ACC112 (cell line): ENCODE measurements around the gene PPM1H.

Experiments used
- H2AFZ ChIP-seq: fragments of 200-600 bp; sonication (generic); one replicate; pipeline ENCODE4 v1.6.0; 2017; ENCODE audit warnings: antibody characterized with exemption, low read length; ENCODE audit not compliant: unreplicated experiment
- H3K27ac ChIP-seq: fragments of 200-600 bp; sonication (generic); 2 replicates; pipeline ENCODE4 v1.5.1; 2014; ENCODE audit warnings: low read depth, mild to moderate bottlenecking, antibody characterized with exemption, low read length, moderate library complexity
- H3K27me3 ChIP-seq: fragments of 200-600 bp; sonication (generic); 2 replicates; pipeline ENCODE4 v1.6.1; 2014; ENCODE audit warnings: mild to moderate bottlenecking, antibody characterized with exemption, low read length, moderate library complexity, mixed read lengths; ENCODE audit not compliant: insufficient read depth
- H3K36me3 ChIP-seq: fragments of 200-600 bp; sonication (generic); 2 replicates; pipeline ENCODE4 v1.6.1; 2016; ENCODE audit warnings: mild to moderate bottlenecking, antibody characterized with exemption, low read length, moderate library complexity, mixed read lengths; ENCODE audit not compliant: insufficient read depth
- H3K4me1 ChIP-seq: fragments of 200-600 bp; sonication (generic); one replicate; pipeline ENCODE4 v1.6.1; 2016; ENCODE audit warnings: low read length, mixed read lengths; ENCODE audit not compliant: insufficient read depth, unreplicated experiment, control insufficient read depth
- H3K4me3 ChIP-seq: fragments of 200-600 bp; sonication (generic); 2 replicates; pipeline ENCODE4 v1.5.1; 2014; ENCODE audit warnings: mild to moderate bottlenecking, low read depth, low read length
- H3K79me2 ChIP-seq: fragments of 200-600 bp; sonication (generic); one replicate; pipeline ENCODE4 v1.6.0; 2016; ENCODE audit warnings: low read length; ENCODE audit not compliant: control insufficient read depth, unreplicated experiment, insufficient read depth

The PPM1H gene

GRCh38 chr12:62834971-62835547, 99.9 kb downstream of the PPM1H start:
- Histone ChIP-seq H3K36me3 (no peaks in the 10 kb centered on the region), H3K4me1 (no peaks in the 10 kb centered on the region), H3K27me3 (no peaks in the 10 kb centered on the region), H3K27ac (no peak overlapping the region), H3K79me2 (no peaks in the 10 kb centered on the region), H2AFZ (no peak overlapping the region), H3K4me3 (no peak overlapping the region)

DNA sequence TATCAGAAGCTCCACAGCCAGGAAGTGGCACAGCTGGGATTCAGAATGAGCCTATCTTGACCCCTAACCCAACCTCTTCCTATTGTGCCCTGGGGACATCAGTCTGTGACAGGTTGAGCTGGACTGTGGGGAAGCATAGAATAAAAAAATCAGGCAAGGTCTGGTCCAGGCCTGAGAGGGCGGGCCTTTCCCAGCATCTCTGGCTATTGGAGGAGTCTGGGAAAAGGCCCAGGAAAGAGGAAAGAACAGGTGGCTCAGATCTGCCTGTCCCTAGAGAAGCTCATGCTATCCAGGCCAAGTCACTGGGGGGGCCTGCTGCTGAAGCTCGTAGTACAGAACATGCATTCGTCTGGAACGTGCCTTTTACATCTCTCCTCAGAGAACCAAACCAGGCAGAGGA, 100.5 kb downstream of the PPM1H start:
- no peak overlapping the region for H3K4me3 ChIP-seq
- no peaks in the 10 kb centered on the region for H3K4me1 ChIP-seq

DNA sequence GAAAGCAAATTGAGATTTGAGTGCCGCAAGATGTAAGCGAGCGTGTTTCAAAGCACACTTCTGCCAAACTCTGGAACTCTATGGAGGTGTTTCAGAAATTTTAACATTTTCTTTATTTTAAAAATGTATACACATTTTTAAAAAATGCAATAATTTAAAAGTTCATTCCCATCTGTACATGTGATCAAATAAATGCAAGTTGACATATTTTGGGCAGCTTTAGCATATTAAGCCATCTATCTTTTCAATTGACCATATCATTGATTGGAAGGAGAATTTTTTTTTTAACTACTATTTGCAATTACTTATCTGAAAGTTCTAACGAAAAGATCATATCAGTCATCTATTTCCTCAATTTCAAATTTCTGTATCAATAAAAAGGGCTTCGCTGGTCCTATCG, 101.3 kb downstream of the PPM1H start:
- no peaks in the 10 kb centered on the region for H3K36me3 ChIP-seq
- H3K4me3 ChIP-seq: no peak overlapping the region
- H3K27me3 ChIP-seq: no peaks in the 10 kb centered on the region
- H3K4me1 ChIP-seq: no peaks in the 10 kb centered on the region
- no peaks in the 10 kb centered on the region for H3K79me2 ChIP-seq
- no peak overlapping the region for H3K27ac ChIP-seq
- H2AFZ ChIP-seq: no peak overlapping the region

More for the DNA sequence above, 100.5 kb downstream of the PPM1H start:
- Histone ChIP-seq H3K36me3 (no peaks in the 10 kb centered on the region), H3K27me3 (no peaks in the 10 kb centered on the region), H2AFZ (no peak overlapping the region), H3K79me2 (no peaks in the 10 kb centered on the region), H3K27ac (no peak overlapping the region)

- Histone ChIP-seq H3K36me3 (no peaks in the 10 kb centered on the region), H2AFZ (no peak overlapping the region), H3K27ac (no peak overlapping the region), H3K27me3 (no peaks in the 10 kb centered on the region), H3K79me2 (no peaks in the 10 kb centered on the region), H3K4me1 (no peaks in the 10 kb centered on the region), H3K4me3 (no peak overlapping the region)
These were observed 102.4 kb downstream of the PPM1H start for GRCh38 chr12:62832558-62832957.

DNA sequence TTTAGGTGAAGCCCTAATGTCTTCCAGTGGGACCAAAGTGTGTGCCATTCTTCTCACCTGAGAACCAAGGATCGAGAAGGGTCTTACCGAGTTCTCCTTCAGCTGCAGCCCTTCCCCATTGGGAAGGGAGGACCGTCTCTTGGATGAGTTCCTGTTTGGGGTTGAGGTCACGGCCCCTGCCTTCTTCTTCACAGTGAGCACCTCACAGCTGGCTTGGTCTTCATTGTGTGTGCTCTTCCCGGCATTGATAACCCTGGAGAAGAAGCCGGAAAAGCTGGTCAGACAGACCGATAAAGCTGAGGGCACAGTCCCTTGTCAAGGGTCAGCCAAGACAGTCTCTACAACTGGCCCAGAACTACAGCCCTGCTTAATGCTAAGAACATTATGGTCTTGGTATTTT, 102.9 kb downstream of the PPM1H start:
- no peaks in the 10 kb centered on the region for H3K4me1 ChIP-seq
- H3K27me3 ChIP-seq: no peaks in the 10 kb centered on the region
- no peak overlapping the region for H3K27ac ChIP-seq
- no peak overlapping the region for H2AFZ ChIP-seq
- no peaks in the 10 kb centered on the region for H3K36me3 ChIP-seq
- H3K79me2 ChIP-seq: no peaks in the 10 kb centered on the region
- H3K4me3 ChIP-seq: no peak overlapping the region

DNA sequence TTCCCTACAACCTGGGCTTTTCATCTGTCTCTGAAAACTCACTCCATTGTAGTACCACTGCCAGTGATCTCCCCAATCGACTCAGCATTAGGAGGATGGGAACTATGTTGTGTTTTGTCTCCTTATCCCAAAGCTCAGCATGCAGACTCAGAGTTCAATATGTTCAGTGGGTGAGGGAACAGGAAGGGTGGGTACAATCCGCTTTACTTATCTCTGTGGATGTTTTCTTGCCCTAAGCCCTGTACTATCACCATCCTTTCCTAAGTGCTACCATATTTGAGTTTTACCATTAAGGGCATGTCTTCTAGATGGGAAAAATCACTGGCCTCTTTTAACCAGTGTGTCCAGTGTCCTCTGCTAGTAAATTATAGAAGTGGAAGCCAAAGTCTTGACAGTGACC, 107.1 kb downstream of the PPM1H start:
- no peaks in the 10 kb centered on the region for H3K79me2 ChIP-seq
- no peaks in the 10 kb centered on the region for H3K36me3 ChIP-seq

GRCh38 chr12:62827042-62827441, 107.9 kb downstream of the PPM1H start:
- H3K27ac ChIP-seq: no peak overlapping the region
- H3K79me2 ChIP-seq: no peaks in the 10 kb centered on the region
- H3K36me3 ChIP-seq: no peaks in the 10 kb centered on the region
- no peak overlapping the region for H2AFZ ChIP-seq
- H3K27me3 ChIP-seq: no peaks in the 10 kb centered on the region
- no peaks in the 10 kb centered on the region for H3K4me1 ChIP-seq
- no peak overlapping the region for H3K4me3 ChIP-seq

More for the DNA sequence above, 107.1 kb downstream of the PPM1H start:
- H3K27ac ChIP-seq: no peak overlapping the region
- H3K27me3 ChIP-seq: no peaks in the 10 kb centered on the region
- H3K4me3 ChIP-seq: no peak overlapping the region
- H2AFZ ChIP-seq: no peak overlapping the region
- H3K4me1 ChIP-seq: no peaks in the 10 kb centered on the region

- Histone ChIP-seq H3K4me3 (peak overlapping the region; percentile 73), H3K27ac (peak overlapping the region; percentile 47), H3K79me2 (no peaks in the 10 kb centered on the region), H3K36me3 (no peaks in the 10 kb centered on the region), H3K27me3 (no peaks in the 10 kb centered on the region), H3K4me1 (peaks cover 13% of the 10 kb centered on the region), H2AFZ (peak overlapping the region; percentile 93)
These were observed 117.2 kb downstream of the PPM1H start for GRCh38 chr12:62817556-62818271.

- no peak overlapping the region for H3K27ac ChIP-seq
- H3K4me1 ChIP-seq: peaks cover 18% of the 10 kb centered on the region
- H3K36me3 ChIP-seq: no peaks in the 10 kb centered on the region
- no peaks in the 10 kb centered on the region for H3K27me3 ChIP-seq
- H3K4me3 ChIP-seq: no peak overlapping the region
- no peaks in the 10 kb centered on the region for H3K79me2 ChIP-seq
- no peak overlapping the region for H2AFZ ChIP-seq
These were observed 120.7 kb downstream of the PPM1H start for GRCh38 chr12:62814243-62814642.

- peak overlapping the region; percentile 79 for H2AFZ ChIP-seq
- no peaks in the 10 kb centered on the region for H3K79me2 ChIP-seq
- no peak overlapping the region for H3K27ac ChIP-seq
- H3K36me3 ChIP-seq: no peaks in the 10 kb centered on the region
- peaks cover 16% of the 10 kb centered on the region for H3K4me1 ChIP-seq
- peak overlapping the region; percentile 65 for H3K4me3 ChIP-seq
- H3K27me3 ChIP-seq: no peaks in the 10 kb centered on the region
These were observed 121.7 kb downstream of the PPM1H start for GRCh38 chr12:62813031-62813829.
